Astrocyte (in vitro differentiated cells and primary cell): Measurements from ENCODE around the gene FBXO39. TPM values are rescaled to one million over a fixed set of nuclear protein-coding genes. Genes with fewer than 3 reads are reported as not detected.

Experiments
- DNase-seq: peaks from one replicate; pipeline ENCODE4 v3.0.0-alpha.2; 2010; ENCODE audit warnings: low read depth
- FAIRE-seq: peaks from 2 replicates; lab custom pipeline; 2011; peaks lifted over from hg19 to GRCh38; lab: Jason Lieb, UNC
- H2AFZ ChIP-seq: 2 replicates; pipeline ENCODE4 v1.6.0; 2012; ENCODE audit warnings: low read depth, low read length, inconsistent platforms
- H3K27ac ChIP-seq: 2 replicates; pipeline ENCODE4 v1.5.1; 2011; ENCODE audit warnings: low read depth, low read length, inconsistent platforms
- H3K27me3 ChIP-seq: 2 replicates; pipeline ENCODE4 v1.6.0; 2011; ENCODE audit warnings: low read length, inconsistent platforms; ENCODE audit not compliant: insufficient read depth
- H3K36me3 ChIP-seq: 2 replicates; pipeline ENCODE4 v1.5.1; 2011; ENCODE audit warnings: low read length, inconsistent platforms; ENCODE audit not compliant: insufficient read depth
- H3K4me1 ChIP-seq: 2 replicates; pipeline ENCODE4 v1.5.1; 2011; ENCODE audit warnings: low read length, inconsistent platforms; ENCODE audit not compliant: insufficient read depth
- H3K4me2 ChIP-seq: 2 replicates; pipeline ENCODE4 v1.6.0; 2012; ENCODE audit warnings: low read length, inconsistent platforms
- H3K4me3 ChIP-seq: 2 replicates; pipeline ENCODE4 v1.5.1; 2011; ENCODE audit warnings: low read depth, mild to moderate bottlenecking, low read length, inconsistent platforms; ENCODE audit not compliant: insufficient read depth
- H3K79me2 ChIP-seq: 2 replicates; pipeline ENCODE4 v1.6.0; 2012; ENCODE audit warnings: mild to moderate bottlenecking, low read length, inconsistent platforms; ENCODE audit not compliant: insufficient read depth
- H3K9ac ChIP-seq: 2 replicates; pipeline ENCODE4 v1.6.0; 2012; ENCODE audit warnings: mild to moderate bottlenecking, low read length, inconsistent platforms
- H3K9me3 ChIP-seq: 2 replicates; pipeline ENCODE4 v1.5.1; 2012; ENCODE audit warnings: low read depth, mild to moderate bottlenecking, low read length, inconsistent platforms; ENCODE audit not compliant: insufficient read depth
- H4K20me1 ChIP-seq: 2 replicates; pipeline ENCODE4 v1.6.0; 2012; ENCODE audit warnings: low read length, inconsistent platforms; ENCODE audit not compliant: insufficient read depth
- H3K27ac Mint-ChIP-seq: one replicate; pipeline ENCODE4 v1.8.0; 2021; ENCODE audit warnings: mild to moderate bottlenecking, mixed read lengths; ENCODE audit not compliant: unreplicated experiment
- H3K27me3 Mint-ChIP-seq: one replicate; pipeline ENCODE4 v1.8.0; 2021; ENCODE audit warnings: low read depth, mixed read lengths; ENCODE audit not compliant: unreplicated experiment
- H3K36me3 Mint-ChIP-seq: one replicate; pipeline ENCODE4 v1.8.0; 2021; ENCODE audit warnings: low read depth, mixed read lengths; ENCODE audit not compliant: unreplicated experiment
- H3K4me1 Mint-ChIP-seq: one replicate; pipeline ENCODE4 v1.8.0; 2021; ENCODE audit warnings: low read depth, mixed read lengths; ENCODE audit not compliant: unreplicated experiment
- H3K4me3 Mint-ChIP-seq: one replicate; pipeline ENCODE4 v1.8.0; 2021; ENCODE audit warnings: mild to moderate bottlenecking, moderate library complexity, mixed read lengths; ENCODE audit not compliant: unreplicated experiment
- H3K9me3 Mint-ChIP-seq: one replicate; pipeline ENCODE4 v1.8.0; 2021; ENCODE audit warnings: mild to moderate bottlenecking, mixed read lengths; ENCODE audit not compliant: unreplicated experiment
- CTCF ChIP-seq: IDR thresholded peaks from 2 replicates; pipeline ENCODE4 v1.5.1; 2011; ENCODE audit warnings: low read depth, mild to moderate bottlenecking, inconsistent platforms, low read length, moderate library complexity; ENCODE audit not compliant: insufficient read depth
- EZH2 ChIP-seq: IDR thresholded peaks from 2 replicates; pipeline ENCODE4 v1.6.1; 2012; ENCODE audit warnings: mild to moderate bottlenecking, low read length, inconsistent platforms; ENCODE audit not compliant: insufficient read depth
- total RNA-seq: library from RNA; stranded (reverse); gene quantifications from 2 replicates; pipeline ENCODE4 v1.2.1, GENCODE V29; 2021

The FBXO39 gene
- total RNA-seq, 1 donor from 2014 or later, result 0.93 TPM

- FAIRE-seq (no peak), DNase-seq (no peak)
- Histone ChIP-seq H3K27me3 (no peaks in the 10 kb centered on the region), H3K4me3 (no peak within 1 kb of the TSS), H2AFZ (peak within 1 kb of the TSS; percentile 45), H3K9me3 (no peaks in the 10 kb centered on the region), H3K9ac (no peak within 1 kb of the TSS), H3K36me3 (no peaks in the 10 kb centered on the region), H4K20me1 (no peaks in the 10 kb centered on the region), H3K79me2 (no peaks in the 10 kb centered on the region), H3K27ac (no peak within 1 kb of the TSS), H3K4me1 (peaks cover 22% of the 10 kb centered on the region), H3K4me2 (peak within 1 kb of the TSS; percentile 34)
- peak within 1 kb of the TSS; percentile 99 for H3K27ac Mint-ChIP-seq
- peaks cover 7% of the 10 kb centered on the region for H3K9me3 Mint-ChIP-seq
- peaks cover 30% of the 10 kb centered on the region for H3K36me3 Mint-ChIP-seq
- H3K4me3 Mint-ChIP-seq, result peak within 1 kb of the TSS; percentile 85
- H3K4me1 Mint-ChIP-seq, result peaks cover 60% of the 10 kb centered on the region
- TF ChIP-seq CTCF, result no peak
- no peak for TF ChIP-seq EZH2
- H3K27me3 Mint-ChIP-seq, result no peaks in the 10 kb centered on the region
Observed at GRCh38 chr17:6755731-6756184, 20.3 kb upstream of the FBXO39 start, which contains the start of gene XAF1. XAF1 (plus strand) TSS chr17:6756046; CDS start chr17:6756079, 33 bp downstream.

GRCh38 chr17:6756425-6757031 is 19.5 kb upstream of the FBXO39 start:
- H3K9ac ChIP-seq, result no peak overlapping the region
- H3K27ac Mint-ChIP-seq, result peak overlapping the region; percentile 99
- H3K4me1 Mint-ChIP-seq, result peaks cover 60% of the 10 kb centered on the region
- peaks cover 35% of the 10 kb centered on the region for H3K36me3 Mint-ChIP-seq
- H4K20me1 ChIP-seq, result no peaks in the 10 kb centered on the region
- no peak overlapping the region for H3K27ac ChIP-seq
- H3K4me3 ChIP-seq, result no peak overlapping the region
- DNase-seq, result no peak
- H3K9me3 ChIP-seq, result no peaks in the 10 kb centered on the region
- peak overlapping the region; percentile 85 for H3K4me3 Mint-ChIP-seq
- H3K27me3 Mint-ChIP-seq, result no peaks in the 10 kb centered on the region
- H3K4me1 ChIP-seq, result peaks cover 22% of the 10 kb centered on the region
- H3K27me3 ChIP-seq, result no peaks in the 10 kb centered on the region
- TF ChIP-seq CTCF (no peak), EZH2 (no peak)
- H3K9me3 Mint-ChIP-seq, result peaks cover 7% of the 10 kb centered on the region
- H2AFZ ChIP-seq, result no peak overlapping the region
- H3K79me2 ChIP-seq, result no peaks in the 10 kb centered on the region
- FAIRE-seq, result no peak
- no peak overlapping the region for H3K4me2 ChIP-seq
- H3K36me3 ChIP-seq, result no peaks in the 10 kb centered on the region

GRCh38 chr17:6757747-6758146 is 18.3 kb upstream of the FBXO39 start:
- H4K20me1 ChIP-seq, result no peaks in the 10 kb centered on the region
- Mint-ChIP-seq H3K4me3 (peak overlapping the region; percentile 52), H3K9me3 (peaks cover 7% of the 10 kb centered on the region), H3K36me3 (peaks cover 41% of the 10 kb centered on the region), H3K27me3 (no peaks in the 10 kb centered on the region), H3K4me1 (peaks cover 51% of the 10 kb centered on the region), H3K27ac (no peak overlapping the region)
- H3K9me3 ChIP-seq, result no peaks in the 10 kb centered on the region
- no peak overlapping the region for H3K4me3 ChIP-seq
- DNase-seq, result no peak
- no peaks in the 10 kb centered on the region for H3K27me3 ChIP-seq
- no peak overlapping the region for H3K4me2 ChIP-seq
- TF ChIP-seq EZH2 (no peak), CTCF (no peak)
- no peaks in the 10 kb centered on the region for H3K36me3 ChIP-seq
- H2AFZ ChIP-seq, result no peak overlapping the region
- peaks cover 12% of the 10 kb centered on the region for H3K4me1 ChIP-seq
- no peak overlapping the region for H3K9ac ChIP-seq
- no peak for FAIRE-seq
- no peak overlapping the region for H3K27ac ChIP-seq
- no peaks in the 10 kb centered on the region for H3K79me2 ChIP-seq
